HCT116 (cell line): ENCODE measurements around the gene CIART. TPM values are rescaled to one million over a fixed set of nuclear protein-coding genes. Genes with fewer than 3 reads are reported as not detected.

Experiments
- ATAC-seq: fragments of 200-7000 bp; cut with Tn5 transposase; 2 replicates; pipeline ENCODE4 v1.9.1; 2020; ENCODE audit warnings: mild to moderate bottlenecking, moderate library complexity
- BruUV-seq: library from RNA; stranded (reverse); fragments of 400-500 nt; replicated peaks from 2 replicates; lab custom pipeline; 2021; lab: Mats Ljungman, UMichigan
- CTCF ChIA-PET: fragments of 300-600 bp; sonication (Branson Sonifier 250); formaldehyde crosslinking; loops from one replicate; lab custom pipeline; 2021; ENCODE audit warnings: antibody characterized with exemption; lab: Charles Lee
- POLR2A ChIA-PET: fragments of 300-600, 350-600 bp; sonication (Branson Sonifier 250); formaldehyde crosslinking; loops from one replicate; lab custom pipeline; 2021; ENCODE audit warnings: antibody characterized with exemption; lab: Charles Lee
- RAD21 ChIA-PET, 2 experiments: fragments of 300-600 bp; sonication (Branson Sonifier 250); formaldehyde crosslinking; loops; one replicate each; lab custom pipeline; 2023; ENCODE audit warnings: low total read pairs in 2 of 2; ENCODE audit not compliant: uncharacterized antibody in 2 of 2, unreplicated experiment in 2 of 2, low non-redundant PET in 1 of 2; lab: Charles Lee
- DNase-seq: peaks from one replicate; pipeline ENCODE4 v3.0.0-alpha.2; 2010; ENCODE audit warnings: low read depth, low spot score
- H2AFZ ChIP-seq: fragments of 200-600 bp; shearing (Covaris generic), sonication (generic); 2 replicates; pipeline ENCODE4 v1.6.1; 2017; ENCODE audit warnings: low read depth, mixed run types, mixed read lengths, antibody characterized with exemption, low read length; ENCODE audit not compliant: poor library complexity, severe bottlenecking
- H3K27ac ChIP-seq: 2 replicates; pipeline ENCODE4 v1.5.1; 2012; ENCODE audit warnings: low read depth, low read length
- H3K27me3 ChIP-seq: fragments of 200-600 bp; sonication (generic); 2 replicates; pipeline ENCODE4 v1.6.1; 2016; ENCODE audit warnings: mixed run types, low read length, mixed read lengths; ENCODE audit not compliant: insufficient read depth
- H3K36me3 ChIP-seq, 2 experiments: fragments of 200-500 bp in 1 of 2; fragments of 200-600 bp in 1 of 2; sonication (Bioruptor generic) in 1 of 2; sonication (generic) in 1 of 2; 2 replicates each; pipeline versions ENCODE4 v1.5.1 to v1.6.1; 2014 to 2016; ENCODE audit warnings: low read length in 2 of 2, inconsistent platforms in 1 of 2, mixed read lengths in 1 of 2, mixed run types in 1 of 2; ENCODE audit not compliant: insufficient read depth in 2 of 2, control insufficient read depth in 1 of 2
- H3K4me1 ChIP-seq, 2 experiments: fragments of 200-600 bp in 1 of 2; sonication (generic) in 1 of 2; 2 replicates each; pipeline versions ENCODE4 v1.5.1 to v1.6.1; 2012 to 2017; ENCODE audit warnings: low read length in 2 of 2, inconsistent platforms in 1 of 2, mild to moderate bottlenecking in 1 of 2, mixed read lengths in 1 of 2, mixed run types in 1 of 2, moderate library complexity in 1 of 2; ENCODE audit not compliant: insufficient read depth in 2 of 2, control insufficient read depth in 1 of 2
- H3K4me2 ChIP-seq: fragments of 200-600 bp; sonication (generic); 2 replicates; pipeline ENCODE4 v1.6.1; 2017; ENCODE audit warnings: mixed run types, low read length, mixed read lengths
- H3K4me3 ChIP-seq, 2 experiments: fragments of 200-600 bp in 1 of 2; sonication (generic) in 1 of 2; replicated peaks in 1 of 2; 2 replicates each; pipeline ENCODE4 v1.5.1; 2011 to 2016; ENCODE audit warnings: low read length in 2 of 2, control low read depth in 1 of 2, low read depth in 1 of 2, mild to moderate bottlenecking in 1 of 2, mixed read lengths in 1 of 2, mixed run types in 1 of 2
- H3K79me2 ChIP-seq: fragments of 200-600 bp; sonication (generic); 2 replicates; pipeline ENCODE4 v1.6.1; 2017; ENCODE audit warnings: mild to moderate bottlenecking, mixed run types, low read length, moderate library complexity, mixed read lengths; ENCODE audit not compliant: insufficient read depth
- H3K9ac ChIP-seq: fragments of 200-600 bp; sonication (generic); 2 replicates; pipeline ENCODE4 v1.6.1; 2016; ENCODE audit warnings: low read length, mixed read lengths
- H3K9me2 ChIP-seq: fragments of 200-600 bp; sonication (generic), shearing (Covaris generic); 2 replicates; pipeline ENCODE4 v1.6.1; 2017; ENCODE audit warnings: mixed run types, mild to moderate bottlenecking, moderate library complexity; ENCODE audit not compliant: insufficient read depth
- H3K9me3 ChIP-seq, 2 experiments: fragments of 200-500 bp in 1 of 2; fragments of 200-600 bp in 1 of 2; sonication (Bioruptor generic) in 1 of 2; sonication (generic) in 1 of 2; 2 replicates each; pipeline ENCODE4 v1.6.1; 2014 to 2017; ENCODE audit warnings: low read length in 2 of 2, mixed read lengths in 2 of 2, inconsistent platforms in 1 of 2, low read depth in 1 of 2, mild to moderate bottlenecking in 1 of 2, mixed run types in 1 of 2, moderate library complexity in 1 of 2; ENCODE audit not compliant: control insufficient read depth in 1 of 2, insufficient read depth in 1 of 2
- H4K20me1 ChIP-seq: fragments of 200-600 bp; sonication (generic), shearing (Covaris generic); 2 replicates; pipeline ENCODE4 v1.6.1; 2017; ENCODE audit warnings: mixed run types, mild to moderate bottlenecking, moderate library complexity; ENCODE audit not compliant: insufficient read depth
- ATF3 ChIP-seq: IDR thresholded peaks from 2 replicates; pipeline ENCODE4 v1.6.1; 2012
- CBX3 ChIP-seq: IDR thresholded peaks from 2 replicates; pipeline ENCODE4 v1.6.1; 2012; ENCODE audit warnings: low read depth
- CTCF ChIP-seq, 3 experiments: fragments of 200-600 bp in 1 of 3; sonication (generic) in 1 of 3; IDR thresholded peaks in 2 of 3; conservative IDR thresholded peaks in 1 of 3; 2 replicates each; pipeline ENCODE4 v1.5.1; 2012 to 2017; ENCODE audit warnings: low read depth in 2 of 3, low read length in 2 of 3, antibody characterized with exemption in 1 of 3, borderline replicate concordance in 1 of 3, control low read depth in 1 of 3, mild to moderate bottlenecking in 1 of 3, mixed read lengths in 1 of 3, mixed run types in 1 of 3, moderate library complexity in 1 of 3; ENCODE audit not compliant: insufficient read depth in 1 of 3
- ELF1 ChIP-seq: IDR thresholded peaks from 2 replicates; pipeline ENCODE4 v1.6.1; 2012; ENCODE audit warnings: low read depth, borderline replicate concordance
- JUND ChIP-seq: IDR thresholded peaks from 2 replicates; pipeline ENCODE4 v1.6.1; 2012
- POLR2A ChIP-seq: IDR thresholded peaks from 2 replicates; pipeline ENCODE4 v1.7.0; 2011; ENCODE audit warnings: borderline replicate concordance; ENCODE audit not compliant: insufficient read depth, insufficient read length; ENCODE audit errors: extremely low read depth
- POLR2AphosphoS5 ChIP-seq: IDR thresholded peaks from 2 replicates; pipeline ENCODE4 v1.6.1; 2011; ENCODE audit warnings: mild to moderate bottlenecking, low read depth, low read length, moderate library complexity
- RAD21 ChIP-seq: IDR thresholded peaks from 2 replicates; pipeline ENCODE4 v1.6.1; 2012; ENCODE audit warnings: low read depth, mild to moderate bottlenecking
- REST ChIP-seq: IDR thresholded peaks from 2 replicates; pipeline ENCODE4 v1.6.1; 2012; ENCODE audit warnings: low read depth
- SIN3A ChIP-seq: IDR thresholded peaks from 2 replicates; pipeline ENCODE4 v1.6.1; 2012; ENCODE audit warnings: low read depth
- YY1 ChIP-seq: IDR thresholded peaks from 2 replicates; pipeline ENCODE4 v1.6.1; 2011; ENCODE audit warnings: low read length, low read depth, moderate library complexity, mild to moderate bottlenecking; ENCODE audit not compliant: insufficient replicate concordance; ENCODE audit errors: extremely low read depth
- intact Hi-C: fragments of 100-400 bp; cut with micrococcal nuclease; formaldehyde crosslinking; loops from 2 replicates; pipeline ENCODE4 v1.10.0; 2022
- total RNA-seq: library from RNA; stranded (reverse); gene quantifications from one replicate; pipeline ENCODE4 v1.2.1, GENCODE V29; 2021; ENCODE audit not compliant: unreplicated experiment
- TF ChIP-seq, protein P1 (sequence below): IDR thresholded peaks from 2 replicates; pipeline ENCODE4 v1.6.1; 2011; ENCODE audit warnings: mild to moderate bottlenecking, low read length, moderate library complexity; ENCODE audit not compliant: insufficient replicate concordance; ENCODE audit errors: extremely low read depth
- TF ChIP-seq, protein P2 (sequence below): IDR thresholded peaks from 2 replicates; pipeline ENCODE4 v1.6.1; 2012

The CIART gene
- total RNA-seq, 1 experiment from 2014 or later, result 0.22 TPM

DNA sequence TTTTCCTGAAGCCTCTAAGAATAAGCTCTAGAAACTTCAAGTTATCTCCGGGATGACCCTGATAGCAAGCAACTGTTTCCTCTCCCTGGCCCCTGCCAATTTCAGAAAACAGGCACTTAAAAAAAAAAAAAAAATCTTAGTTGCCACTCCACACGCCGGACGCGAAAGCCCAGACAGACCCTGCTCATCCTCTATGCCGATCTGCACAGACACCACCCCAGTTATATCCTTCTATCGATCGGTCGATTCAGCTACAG is 48.1 kb upstream of the CIART start (continued):
- TF ChIP-seq, protein P1, sequence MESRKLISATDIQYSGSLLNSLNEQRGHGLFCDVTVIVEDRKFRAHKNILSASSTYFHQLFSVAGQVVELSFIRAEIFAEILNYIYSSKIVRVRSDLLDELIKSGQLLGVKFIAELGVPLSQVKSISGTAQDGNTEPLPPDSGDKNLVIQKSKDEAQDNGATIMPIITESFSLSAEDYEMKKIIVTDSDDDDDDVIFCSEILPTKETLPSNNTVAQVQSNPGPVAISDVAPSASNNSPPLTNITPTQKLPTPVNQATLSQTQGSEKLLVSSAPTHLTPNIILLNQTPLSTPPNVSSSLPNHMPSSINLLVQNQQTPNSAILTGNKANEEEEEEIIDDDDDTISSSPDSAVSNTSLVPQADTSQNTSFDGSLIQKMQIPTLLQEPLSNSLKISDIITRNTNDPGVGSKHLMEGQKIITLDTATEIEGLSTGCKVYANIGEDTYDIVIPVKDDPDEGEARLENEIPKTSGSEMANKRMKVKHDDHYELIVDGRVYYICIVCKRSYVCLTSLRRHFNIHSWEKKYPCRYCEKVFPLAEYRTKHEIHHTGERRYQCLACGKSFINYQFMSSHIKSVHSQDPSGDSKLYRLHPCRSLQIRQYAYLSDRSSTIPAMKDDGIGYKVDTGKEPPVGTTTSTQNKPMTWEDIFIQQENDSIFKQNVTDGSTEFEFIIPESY, result no peak
- TF ChIP-seq SIN3A (no peak), ATF3 (no peak), CTCF (IDR thresholded peaks at IDR 0.05 in 2 of 3, conservative IDR thresholded peaks at IDR 0.05 in 1 of 3; ENCODE audit: borderline replicate concordance in 1 of 3, insufficient read depth in 1 of 3, low read depth in 2 of 3, low read length in 2 of 3) (no peak)

DNA sequence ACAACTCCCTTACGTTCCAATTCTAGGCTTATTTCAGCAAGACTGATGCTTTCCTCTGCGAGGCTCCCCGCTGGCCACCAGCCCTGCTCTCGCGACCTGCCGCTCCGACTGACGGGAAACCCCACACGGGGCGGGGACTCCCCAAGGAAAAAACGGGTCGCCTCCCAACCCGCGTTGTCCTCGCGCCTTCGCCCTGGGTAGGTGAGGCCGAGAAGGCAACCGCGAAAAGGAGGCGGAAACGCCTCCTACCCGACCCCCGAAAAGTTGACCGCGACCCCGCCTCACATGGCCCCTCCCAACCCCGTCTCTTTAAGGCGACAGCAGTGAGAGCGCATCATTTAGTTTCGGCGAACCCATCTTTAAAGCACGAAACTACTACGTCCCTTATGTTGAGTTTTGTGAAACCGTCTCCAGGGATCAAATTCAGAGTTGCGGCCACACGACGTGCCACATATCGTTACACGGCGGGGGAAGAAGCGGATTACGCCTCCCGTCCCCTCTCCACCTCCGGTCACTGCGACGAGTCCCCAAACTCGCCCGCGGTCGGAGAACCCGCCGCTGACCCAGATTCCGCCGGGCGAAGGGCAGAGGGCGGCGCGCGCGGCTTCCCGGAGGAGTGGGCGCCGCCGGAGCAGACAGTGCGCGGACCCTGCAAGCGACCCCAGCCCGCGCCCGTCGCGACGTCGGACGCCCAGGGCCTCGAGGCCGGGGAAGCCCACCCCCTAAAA is 47.6 kb upstream of the CIART start:
- BruUV-seq, result no TSS peak
- Histone ChIP-seq H3K4me2 (peak overlapping the region; percentile 90), H2AFZ (no peak overlapping the region), H3K36me3 (peaks cover 13% of the 10 kb centered on the region in 2 experiments; a peak in 3 of 4 replicates), H3K27ac (peak overlapping the region; percentile 92), H3K4me3 (peak overlapping the region; percentile 94 to 99), H3K4me1 (peaks cover 11 to 21% of the 10 kb centered on the region in 2 experiments; a peak in 3 of 4 replicates), H3K27me3 (no peaks in the 10 kb centered on the region), H3K79me2 (peaks cover 57% of the 10 kb centered on the region), H4K20me1 (no peaks in the 10 kb centered on the region), H3K9me2 (no peaks in the 10 kb centered on the region), H3K9me3 (no peaks in the 10 kb centered on the region), H3K9ac (peak overlapping the region; percentile 94)
- DNase-seq, result peak; percentile 43
- CTCF ChIA-PET, result no interaction called here
- intact Hi-C loops, result no loop called here
- peak; percentile 62 for ATAC-seq
- RAD21 ChIA-PET, result no interaction called here
- TF ChIP-seq CBX3 (no peak), SIN3A (peak; percentile 64; the same call in 1 of the 2 replicates), JUND (no peak), RAD21 (no peak), POLR2A (no peak), ELF1 (no peak), POLR2AphosphoS5 (peak; percentile 68), YY1 (peak; percentile 5), REST (no peak)
- TF ChIP-seq, protein P2, sequence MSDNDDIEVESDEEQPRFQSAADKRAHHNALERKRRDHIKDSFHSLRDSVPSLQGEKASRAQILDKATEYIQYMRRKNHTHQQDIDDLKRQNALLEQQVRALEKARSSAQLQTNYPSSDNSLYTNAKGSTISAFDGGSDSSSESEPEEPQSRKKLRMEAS, result peak; percentile 84
- POLR2A ChIA-PET, result no interaction called here
